DMS 273 (cell line): ENCODE measurements around the gene MVP.
A peak's percentile ranks its signal among the peaks of the same experiment; 100 is the strongest.

ENCODE experiments used
- DNase-seq: peaks from one replicate; lab custom pipeline; 2025; ENCODE audit not compliant: unreplicated experiment; lab: John Stamatoyannopoulos, UW

The MVP gene

DNA sequence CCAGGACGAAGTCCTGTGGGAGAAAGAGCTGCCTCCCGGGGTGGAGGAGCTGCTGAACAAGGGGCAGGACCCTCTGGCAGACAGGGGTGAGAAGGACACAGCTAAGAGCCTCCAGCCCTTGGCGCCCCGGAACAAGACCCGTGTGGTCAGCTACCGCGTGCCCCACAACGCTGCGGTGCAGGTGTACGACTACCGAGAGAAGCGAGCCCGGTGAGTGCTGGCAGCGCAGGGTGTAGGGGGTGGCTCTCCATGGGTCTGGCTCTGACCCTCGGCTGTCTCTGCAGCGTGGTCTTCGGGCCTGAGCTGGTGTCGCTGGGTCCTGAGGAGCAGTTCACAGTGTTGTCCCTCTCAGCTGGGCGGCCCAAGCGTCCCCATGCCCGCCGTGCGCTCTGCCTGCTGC lies 21.4 kb downstream of the MVP start:
- no peak for DNase-seq

GRCh38 chr16:29842732-29843346 lies 22.6 kb downstream of the MVP start:
- DNase-seq = no peak

- DNase-seq = no peak
Observed at GRCh38 chr16:29843931-29844330, 23.7 kb downstream of the MVP start.

- DNase-seq = no peak
Observed at GRCh38 chr16:29844575-29845331, 24.5 kb downstream of the MVP start.

GRCh38 chr16:29845656-29846055 lies 25.4 kb downstream of the MVP start:
- no peak for DNase-seq

GRCh38 chr16:29848420-29849297 lies 28.4 kb downstream of the MVP start:
- DNase-seq = peak; percentile 86

DNA sequence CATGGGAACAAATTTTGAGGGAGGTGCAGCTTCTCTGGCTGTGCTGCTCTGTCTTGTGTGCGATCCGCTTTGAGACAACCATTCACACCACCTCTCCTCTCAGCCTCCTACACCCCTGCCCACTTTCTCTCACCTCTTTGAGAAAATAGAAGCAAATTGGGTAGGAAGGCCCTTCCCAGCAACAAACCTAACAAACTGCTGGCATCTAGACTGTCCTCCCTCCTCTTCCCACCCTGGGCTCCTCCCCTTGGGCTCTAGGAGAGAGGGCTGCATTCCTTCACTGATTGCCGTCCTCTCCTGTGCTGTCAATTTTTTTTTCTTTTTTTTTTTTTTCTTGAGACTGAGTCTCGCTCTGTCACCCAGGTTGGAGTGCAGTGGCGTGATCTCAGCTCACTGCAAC lies 29.2 kb downstream of the MVP start:
- DNase-seq = no peak

DNA sequence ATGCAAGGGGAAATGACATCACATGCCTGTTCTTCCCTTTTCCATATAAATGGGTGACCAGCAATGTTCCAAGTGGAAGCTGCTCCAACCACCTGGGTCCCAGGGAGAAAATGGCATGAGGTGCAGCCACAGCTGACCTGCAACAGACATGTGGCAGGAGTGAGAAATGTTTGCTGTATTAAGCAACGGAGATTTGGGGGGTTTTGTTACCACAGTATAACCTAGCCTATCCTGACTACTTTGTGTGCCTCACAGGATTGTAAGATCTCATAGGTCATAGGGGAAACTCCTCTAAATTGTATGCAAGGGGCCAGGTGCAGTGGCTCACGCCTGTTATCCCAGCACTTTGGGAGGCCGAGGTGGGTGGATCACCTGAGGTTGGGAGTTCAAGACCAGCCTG lies 30.7 kb downstream of the MVP start:
- no peak for DNase-seq

DNA sequence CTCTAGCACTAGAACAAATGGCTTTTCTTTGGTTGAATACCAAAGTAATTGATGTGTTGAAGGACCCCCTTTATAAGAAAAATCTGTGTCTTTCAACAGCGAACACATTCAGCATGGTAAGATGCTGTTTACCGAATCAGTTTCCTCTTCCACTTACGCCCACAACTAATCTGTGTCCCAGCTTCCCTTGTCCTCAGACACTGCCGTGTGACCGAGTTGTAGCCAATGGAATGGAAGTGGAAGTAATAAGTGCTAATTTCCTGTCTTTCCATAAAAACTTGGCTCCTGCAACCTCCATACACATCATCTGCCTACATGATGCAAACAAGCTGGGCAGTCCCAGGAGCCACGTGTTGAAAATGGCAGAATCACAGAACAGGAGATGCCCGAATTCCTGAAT lies 32.4 kb downstream of the MVP start:
- no peak for DNase-seq

DNA sequence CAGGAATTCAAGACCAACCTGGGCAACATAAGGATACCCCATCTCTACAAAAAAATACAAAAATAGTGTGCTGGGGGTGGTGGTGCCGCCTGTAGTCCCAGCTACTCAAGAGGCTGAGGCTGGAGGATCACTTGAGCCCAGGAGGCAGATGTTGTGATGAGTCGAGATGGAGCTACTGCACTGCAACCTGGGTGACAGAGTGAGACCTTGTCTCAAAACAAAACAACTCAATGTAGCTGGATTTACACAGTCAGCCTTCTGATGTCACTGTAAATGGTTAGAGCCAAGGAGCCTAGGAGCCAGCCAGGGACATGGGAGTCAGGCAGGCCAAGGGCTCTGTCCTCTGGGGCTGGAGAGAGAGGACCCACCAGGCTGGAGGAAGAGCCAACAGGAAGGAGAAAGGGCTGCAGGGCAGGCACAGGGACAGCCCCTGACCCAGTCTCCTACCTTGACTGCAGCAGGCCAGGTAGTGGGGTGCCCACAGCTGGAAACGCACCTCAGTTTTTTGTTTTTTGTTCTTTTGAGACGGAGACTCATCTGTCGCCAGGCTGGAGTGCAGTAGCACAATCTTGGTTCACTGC lies 34.3 kb downstream of the MVP start:
- DNase-seq = no peak

GRCh38 chr16:29857133-29857760 lies 37.0 kb downstream of the MVP start:
- peak; percentile 65 for DNase-seq

DNA sequence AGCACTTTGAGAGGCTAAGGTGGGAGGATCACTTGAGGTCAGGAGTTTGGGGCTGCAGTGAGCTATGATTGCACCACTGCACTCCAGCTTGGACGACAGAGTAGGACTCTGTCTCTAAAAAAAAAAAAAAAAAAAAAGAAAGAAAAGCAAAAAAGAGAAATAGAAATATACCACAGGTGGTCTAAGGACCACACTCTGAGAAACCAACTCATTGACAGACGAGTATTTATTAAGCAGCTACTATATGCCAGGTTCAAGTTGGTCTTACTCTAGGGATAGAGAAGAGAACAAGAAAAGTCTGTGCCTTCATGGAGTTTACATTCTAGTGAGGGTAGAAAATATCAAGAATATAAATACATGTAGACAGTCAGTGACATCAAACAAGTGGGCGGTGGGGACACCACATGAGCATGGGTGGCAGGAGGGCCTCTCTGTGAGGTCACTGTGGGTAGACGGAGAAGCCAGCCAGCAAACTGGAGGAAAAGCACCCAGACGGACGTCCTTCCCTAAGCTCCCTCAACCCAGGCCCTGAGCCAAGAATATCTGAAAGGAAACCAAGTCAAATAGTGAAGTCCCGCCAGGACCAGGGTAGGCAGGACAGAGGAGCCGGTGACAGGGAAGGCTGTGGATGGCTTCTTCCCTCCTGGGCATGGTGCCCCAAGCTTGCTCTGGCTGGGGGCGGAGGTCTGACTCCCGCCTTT lies 38.0 kb downstream of the MVP start:
- no peak for DNase-seq

GRCh38 chr16:29858974-29859373 lies 38.7 kb downstream of the MVP start:
- no peak for DNase-seq

DNA sequence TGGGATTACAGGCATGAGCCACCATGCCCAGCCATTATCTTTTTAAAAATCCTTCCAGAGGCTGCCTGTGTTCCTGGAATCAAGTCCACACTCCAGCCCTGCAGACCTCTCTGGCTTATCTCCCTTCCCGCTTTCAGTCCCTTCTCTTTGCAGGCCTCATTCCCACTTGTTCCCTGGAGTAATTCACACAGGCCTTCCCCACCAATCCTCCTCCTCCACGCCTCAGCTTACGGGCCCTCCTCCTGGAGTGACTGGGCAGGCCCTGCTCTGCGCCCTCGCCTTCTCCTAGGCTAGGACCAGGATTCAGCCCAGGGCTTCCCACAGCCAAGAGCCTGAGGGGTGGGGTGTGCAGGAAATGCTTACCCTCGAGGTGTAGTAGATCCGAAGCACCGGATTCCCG lies 40.0 kb downstream of the MVP start:
- DNase-seq = no peak

GRCh38 chr16:29862383-29862883 lies 42.2 kb downstream of the MVP start:
- no peak for DNase-seq

GRCh38 chr16:29862884-29863668 lies 42.8 kb downstream of the MVP start, which contains the start of gene CDIPT:
Gene CDIPT (minus strand): TSS chr16:29863226. CDS start chr16:29862857, 369 bp downstream.
- DNase-seq = peak; percentile 99

GRCh38 chr16:29863669-29863984 lies 43.4 kb downstream of the MVP start:
- DNase-seq = no peak

- no peak for DNase-seq
Observed at GRCh38 chr16:29864205-29864604, 43.9 kb downstream of the MVP start.

GRCh38 chr16:29868396-29869009 lies 48.2 kb downstream of the MVP start:
- DNase-seq = peak; percentile 66
